AG04450 (cell line): ENCODE data around the gene GPRC5C. TPM values are rescaled to one million over a fixed set of nuclear protein-coding genes. Genes with fewer than 3 reads are reported as not detected.

Source experiments
- CTCF ChIA-PET: fragments of 300-600, 350-600 bp; formaldehyde crosslinking; extraction: SDS; loops from one replicate; lab custom pipeline; 2022; ENCODE audit warnings: antibody characterized with exemption, inconsistent platforms; lab: Charles Lee
- POLR2A ChIA-PET: fragments of 350-600 bp; formaldehyde crosslinking; extraction: SDS; loops from one replicate; lab custom pipeline; 2021; ENCODE audit warnings: antibody characterized with exemption, inconsistent platforms; lab: Yijun Ruan, JAX
- DNase-seq: peaks from one replicate; pipeline ENCODE4 v3.0.0-alpha.2; 2011; ENCODE audit warnings: low read depth, low spot score
- H3K27ac ChIP-seq: one replicate; pipeline ENCODE4 v1.5.1; 2012; ENCODE audit warnings: low read depth, low read length, control low read depth
- H3K27me3 ChIP-seq: one replicate; pipeline ENCODE4 v1.6.0; 2012; ENCODE audit warnings: low read length; ENCODE audit not compliant: control insufficient read depth, insufficient read depth
- H3K4me3 ChIP-seq: 2 replicates; pipeline ENCODE4 v1.5.1; 2011; ENCODE audit warnings: mild to moderate bottlenecking, low read depth, low read length, control low read depth
- H3K9me3 ChIP-seq: 2 replicates; pipeline ENCODE4 v1.5.1; 2012; ENCODE audit warnings: low read length; ENCODE audit not compliant: control insufficient read depth, insufficient read depth
- polyA plus RNA-seq: library from polyadenylated mRNA; depleted of rRNA; stranded (reverse); fragments of >200 nt; gene quantifications from 2 replicates; pipeline ENCODE4 v1.2.3, GENCODE V29; 2011
- TF ChIP-seq, protein P1 (sequence below): IDR thresholded peaks from 2 replicates; pipeline ENCODE4 v1.5.1; 2011; ENCODE audit warnings: low read depth, low read length, control low read depth, inconsistent platforms

The GPRC5C gene
- polyA plus RNA-seq, 1 experiment, result 0.14 TPM

GRCh38 chr17:74450925-74451403 is 19.1 kb downstream of the GPRC5C start:
- no peak overlapping the region for H3K4me3 ChIP-seq
- H3K9me3 ChIP-seq, result peaks cover 3% of the 10 kb centered on the region; the same call in 1 of the 2 replicates
- DNase-seq, result no peak
- TF ChIP-seq, protein P1, sequence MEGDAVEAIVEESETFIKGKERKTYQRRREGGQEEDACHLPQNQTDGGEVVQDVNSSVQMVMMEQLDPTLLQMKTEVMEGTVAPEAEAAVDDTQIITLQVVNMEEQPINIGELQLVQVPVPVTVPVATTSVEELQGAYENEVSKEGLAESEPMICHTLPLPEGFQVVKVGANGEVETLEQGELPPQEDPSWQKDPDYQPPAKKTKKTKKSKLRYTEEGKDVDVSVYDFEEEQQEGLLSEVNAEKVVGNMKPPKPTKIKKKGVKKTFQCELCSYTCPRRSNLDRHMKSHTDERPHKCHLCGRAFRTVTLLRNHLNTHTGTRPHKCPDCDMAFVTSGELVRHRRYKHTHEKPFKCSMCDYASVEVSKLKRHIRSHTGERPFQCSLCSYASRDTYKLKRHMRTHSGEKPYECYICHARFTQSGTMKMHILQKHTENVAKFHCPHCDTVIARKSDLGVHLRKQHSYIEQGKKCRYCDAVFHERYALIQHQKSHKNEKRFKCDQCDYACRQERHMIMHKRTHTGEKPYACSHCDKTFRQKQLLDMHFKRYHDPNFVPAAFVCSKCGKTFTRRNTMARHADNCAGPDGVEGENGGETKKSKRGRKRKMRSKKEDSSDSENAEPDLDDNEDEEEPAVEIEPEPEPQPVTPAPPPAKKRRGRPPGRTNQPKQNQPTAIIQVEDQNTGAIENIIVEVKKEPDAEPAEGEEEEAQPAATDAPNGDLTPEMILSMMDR, result no peak
- ChIA-PET CTCF (interaction anchor here (2.6 kb wide), 1 partner anchor 83 kb away, joined by 7 read pairs; no protein-coding TSS in a partner anchor), POLR2A (no interaction called here)
- no peak overlapping the region for H3K27ac ChIP-seq
- no peaks in the 10 kb centered on the region for H3K27me3 ChIP-seq

DNA sequence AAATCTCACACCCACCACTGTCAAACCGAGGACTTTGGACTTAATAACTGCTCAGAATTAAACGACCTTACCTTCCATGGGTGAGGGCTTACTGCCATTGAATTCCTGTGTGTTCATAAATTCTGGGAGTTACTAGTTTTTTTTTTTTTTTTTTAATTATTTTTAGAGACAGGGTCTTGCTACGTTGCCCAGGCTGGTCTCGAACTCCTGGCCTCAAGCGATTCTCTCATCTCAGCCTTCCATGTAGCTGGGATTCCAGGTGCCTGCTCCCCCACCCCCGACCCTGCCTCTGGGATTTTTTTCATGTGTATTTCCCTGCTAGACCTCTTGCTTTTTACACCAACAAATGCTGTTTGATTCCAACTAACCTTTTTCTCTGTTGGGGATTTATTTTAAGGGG is 19.7 kb downstream of the GPRC5C start:
- ChIA-PET POLR2A (no interaction called here), CTCF (interaction anchor here (2.6 kb wide), 1 partner anchor 83 kb away, joined by 7 read pairs; no protein-coding TSS in a partner anchor)
- DNase-seq, result no peak
- Histone ChIP-seq H3K27me3 (no peaks in the 10 kb centered on the region), H3K27ac (no peak overlapping the region), H3K9me3 (peaks cover 3% of the 10 kb centered on the region; the same call in 1 of the 2 replicates), H3K4me3 (no peak overlapping the region)
- TF ChIP-seq, protein P1, result no peak

DNA sequence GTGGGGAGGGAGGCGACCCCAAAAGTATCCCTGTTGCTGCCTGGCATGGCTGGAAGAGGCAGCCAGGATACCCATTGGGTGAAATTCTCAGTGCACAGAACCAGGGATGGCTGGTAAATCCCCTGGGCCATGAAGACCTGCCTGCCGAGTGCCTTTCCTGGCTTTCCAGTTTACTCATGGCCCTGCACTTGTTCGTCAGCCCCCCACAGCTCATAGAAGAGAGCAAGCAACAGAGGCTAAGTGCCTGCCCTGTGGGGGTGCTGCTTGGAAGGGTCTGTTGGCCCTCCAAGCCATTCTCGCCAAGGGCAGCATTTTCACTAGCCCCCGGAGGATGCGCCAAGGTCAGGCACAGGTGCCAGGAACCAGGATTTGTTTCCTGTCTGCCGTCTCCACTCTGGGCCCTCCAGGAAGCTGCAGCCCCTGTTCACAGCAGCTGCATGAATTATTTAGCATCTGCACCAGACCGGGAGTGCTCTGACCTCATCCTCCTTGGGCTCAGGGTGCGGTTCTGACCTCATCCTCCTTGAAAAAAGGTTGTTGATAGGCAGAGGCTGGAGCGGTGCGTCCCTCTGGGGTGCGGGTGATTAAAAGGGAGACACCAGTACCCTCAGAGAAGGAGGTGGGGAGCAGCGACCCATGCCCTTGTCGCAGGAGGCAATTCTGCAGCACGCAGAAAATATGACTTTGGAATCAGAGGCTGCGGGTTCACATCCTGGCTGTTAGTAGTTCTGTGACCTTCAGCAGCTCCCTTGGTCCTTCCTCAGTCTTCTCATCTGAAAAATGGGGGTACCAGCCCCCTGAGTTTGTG is 20.3 kb downstream of the GPRC5C start:
- Histone ChIP-seq H3K4me3 (no peak overlapping the region), H3K27ac (no peak overlapping the region), H3K9me3 (peaks cover 3% of the 10 kb centered on the region; the same call in 1 of the 2 replicates), H3K27me3 (no peaks in the 10 kb centered on the region)
- DNase-seq, result no peak
- TF ChIP-seq, protein P1, result no peak
- ChIA-PET POLR2A (no interaction called here), CTCF (interaction anchor here (2.6 kb wide), 1 partner anchor 84 kb away, joined by 7 read pairs; no protein-coding TSS in a partner anchor)

DNA sequence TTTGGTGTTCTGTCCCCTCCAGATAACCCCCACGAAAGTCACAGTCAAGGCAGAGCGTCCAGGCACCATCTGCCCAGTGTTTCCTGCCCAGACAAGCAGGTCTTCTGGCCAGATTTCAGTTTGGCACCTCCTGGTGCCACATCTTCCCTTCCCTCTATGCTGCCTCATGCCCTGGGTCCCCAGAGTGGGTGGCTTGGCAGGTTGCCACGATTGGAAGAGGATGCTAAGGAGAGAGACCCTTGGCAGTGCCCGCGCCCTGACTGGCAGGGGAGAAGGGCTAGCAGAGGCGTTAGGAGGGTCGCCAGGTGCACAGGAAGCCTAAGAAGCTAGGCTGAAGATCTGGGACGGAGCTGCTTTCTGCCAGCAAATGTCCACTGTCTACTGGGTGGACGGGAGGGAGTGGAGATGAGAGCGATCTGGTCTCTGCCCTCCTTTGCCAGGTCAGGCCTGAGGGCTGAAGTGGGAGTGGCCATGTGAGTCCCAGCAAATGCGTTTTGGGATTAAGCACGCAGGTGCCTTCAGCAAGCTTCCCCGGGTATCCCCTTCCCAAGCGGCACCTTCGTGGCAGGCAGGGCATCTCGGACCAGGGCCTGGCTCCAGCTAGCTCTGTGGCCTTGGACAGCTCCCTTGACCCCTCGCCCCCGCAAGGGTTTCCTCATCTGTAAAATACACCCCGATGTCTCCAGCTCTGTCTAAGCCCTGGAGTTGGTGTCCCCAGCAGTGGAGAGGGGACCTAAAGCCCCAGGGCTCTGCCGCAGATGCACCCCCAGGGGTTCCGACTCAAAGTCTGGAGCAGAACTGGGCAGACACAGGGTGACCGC is 21.2 kb downstream of the GPRC5C start:
- no peak overlapping the region for H3K27ac ChIP-seq
- CTCF ChIA-PET, result interaction anchor here (0.6 to 6.1 kb wide), 3 partner anchors 74 to 85 kb away, joined by 3 to 94 read pairs (median 7); no protein-coding TSS in a partner anchor
- TF ChIP-seq, protein P1, result no peak
- no peaks in the 10 kb centered on the region for H3K27me3 ChIP-seq
- no peak overlapping the region for H3K4me3 ChIP-seq
- POLR2A ChIA-PET, result no interaction called here
- H3K9me3 ChIP-seq, result peaks cover 3% of the 10 kb centered on the region; the same call in 1 of the 2 replicates
- no peak for DNase-seq
